ENCODE results near the gene NRG2.

The NRG2 gene

GRCh38 chr5:139811274-139811607 lies 231.9 kb downstream of the NRG2 start:
- no peak for DNase-seq (ENCODE audit: low read depth)

GRCh38 chr5:139810341-139811273 lies 232.5 kb downstream of the NRG2 start:
- DNase-seq (ENCODE audit: low read depth): no peak

GRCh38 chr5:139809331-139809810 lies 233.7 kb downstream of the NRG2 start:
- DNase-seq (ENCODE audit: low read depth): no peak

GRCh38 chr5:139808481-139809330 lies 234.4 kb downstream of the NRG2 start:
- peak; percentile 30 for DNase-seq (ENCODE audit: low read depth)

- DNase-seq (ENCODE audit: low read depth): no peak
Measured at GRCh38 chr5:139807647-139808030, 235.5 kb downstream of the NRG2 start.

GRCh38 chr5:139806726-139807646 lies 236.1 kb downstream of the NRG2 start:
- no peak for DNase-seq (ENCODE audit: low read depth)

- no peak for DNase-seq (ENCODE audit: low read depth)
Measured at GRCh38 chr5:139806111-139806510, 237.0 kb downstream of the NRG2 start.

- DNase-seq (ENCODE audit: low read depth): no peak
Measured at GRCh38 chr5:139805545-139805944, 237.6 kb downstream of the NRG2 start.

GRCh38 chr5:139804800-139805397 lies 238.2 kb downstream of the NRG2 start:
- DNase-seq (ENCODE audit: low read depth): no peak

GRCh38 chr5:139803978-139804377 lies 239.1 kb downstream of the NRG2 start:
- no peak for DNase-seq (ENCODE audit: low read depth)

GRCh38 chr5:139799359-139799758 lies 243.7 kb downstream of the NRG2 start:
- DNase-seq (ENCODE audit: low read depth): no peak

GRCh38 chr5:139798883-139799282 lies 244.2 kb downstream of the NRG2 start:
- no peak for DNase-seq (ENCODE audit: low read depth)

GRCh38 chr5:139797856-139798510 lies 245.1 kb downstream of the NRG2 start:
- DNase-seq (ENCODE audit: low read depth): no peak

GRCh38 chr5:139797335-139797734 lies 245.8 kb downstream of the NRG2 start:
- DNase-seq (ENCODE audit: low read depth): no peak
